Pons (tissue), 1 donor: ENCODE measurements around the gene BAG3.
A peak's percentile ranks its signal among the peaks of the same experiment; 100 is the strongest.
"Not testable (repeated sequence)": the region's sequence is repeated elsewhere in the genome, so short reads cannot be mapped to it uniquely, and the experiment has no call there.

Experiments
- DNase-seq: peaks from one replicate; pipeline ENCODE4 v3.0.0-alpha.2; 2016; ENCODE audit warnings: low spot score

BAG3 gene

DNA sequence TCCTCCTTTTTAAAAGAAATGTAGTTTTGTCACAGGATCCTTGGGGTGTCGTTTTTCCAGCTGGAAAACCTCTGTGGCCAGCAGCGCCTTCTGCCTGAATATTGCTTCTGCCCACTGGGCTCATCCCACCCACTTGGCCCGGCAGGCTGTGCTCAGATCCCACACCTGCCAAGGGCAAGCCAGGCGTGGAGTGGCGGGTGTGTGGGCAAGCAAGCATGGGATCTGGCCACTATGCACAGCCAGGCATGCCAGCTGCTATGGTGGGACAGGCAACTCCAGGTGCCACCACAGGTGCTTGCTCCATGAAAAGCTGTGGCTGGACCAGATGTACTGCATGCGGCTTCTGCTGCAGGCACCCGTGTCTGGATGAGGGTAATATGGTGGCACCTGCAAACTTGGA lies 43.4 kb downstream of the BAG3 start:
- no peak for DNase-seq

DNA sequence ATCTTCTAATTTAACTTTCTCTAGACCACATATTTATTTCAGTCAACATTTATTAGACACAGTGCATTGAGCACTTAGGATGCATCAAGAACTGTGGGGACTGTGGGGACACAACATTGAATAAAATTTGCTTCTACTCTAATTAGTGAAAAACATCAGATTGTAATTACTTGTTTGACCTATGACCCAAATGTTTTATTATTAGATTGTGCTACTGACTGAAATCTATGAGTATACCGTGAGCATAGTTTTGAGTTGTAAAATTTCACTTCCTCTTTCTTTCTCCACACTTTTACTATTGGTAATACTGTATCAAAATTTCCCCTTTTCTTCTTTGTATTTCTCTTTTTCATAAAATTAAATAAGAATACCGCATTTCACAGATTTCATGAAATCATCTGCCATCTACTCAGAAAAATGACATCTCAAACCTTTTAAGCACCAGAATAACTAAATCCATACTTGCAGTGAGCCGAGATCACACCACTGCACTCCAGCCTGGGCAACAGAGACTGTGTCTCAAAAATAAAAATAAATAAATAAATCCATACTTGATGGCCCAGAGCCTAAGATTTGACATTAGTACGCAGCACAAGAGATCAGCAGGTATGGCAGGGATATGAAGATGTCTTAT lies 49.3 kb downstream of the BAG3 start:
- no peak for DNase-seq

GRCh38 chr10:119701861-119702260 lies 50.7 kb downstream of the BAG3 start:
- peak; percentile 73 for DNase-seq

- no peak for DNase-seq
These were observed 51.4 kb downstream of the BAG3 start for GRCh38 chr10:119702583-119702982.

- DNase-seq = no peak
These were observed 52.8 kb downstream of the BAG3 start for GRCh38 chr10:119703903-119704508.

GRCh38 chr10:119705434-119705831 lies 54.3 kb downstream of the BAG3 start:
- DNase-seq = no peak

- no peak for DNase-seq
These were observed 55.5 kb downstream of the BAG3 start for GRCh38 chr10:119706521-119707278.

DNA sequence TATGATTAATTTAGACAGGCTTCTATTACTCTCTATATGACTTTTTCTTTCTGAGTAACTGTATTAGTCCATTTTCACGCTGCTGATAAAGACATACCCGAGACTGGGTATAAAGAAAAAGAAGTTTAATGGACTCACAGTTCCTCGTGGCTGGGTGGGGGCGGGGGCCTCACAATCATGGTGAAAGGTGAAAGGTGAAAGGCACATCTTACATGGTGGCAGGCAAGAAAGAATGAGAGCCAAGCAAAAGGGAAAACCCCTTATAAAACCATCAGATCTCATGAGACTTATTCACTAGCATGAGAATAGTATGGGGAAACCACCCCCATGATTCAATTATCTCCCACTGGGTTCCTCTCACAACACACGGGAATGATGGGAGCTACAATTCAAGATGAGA lies 56.2 kb downstream of the BAG3 start:
- not testable (repeated sequence) for DNase-seq

DNA sequence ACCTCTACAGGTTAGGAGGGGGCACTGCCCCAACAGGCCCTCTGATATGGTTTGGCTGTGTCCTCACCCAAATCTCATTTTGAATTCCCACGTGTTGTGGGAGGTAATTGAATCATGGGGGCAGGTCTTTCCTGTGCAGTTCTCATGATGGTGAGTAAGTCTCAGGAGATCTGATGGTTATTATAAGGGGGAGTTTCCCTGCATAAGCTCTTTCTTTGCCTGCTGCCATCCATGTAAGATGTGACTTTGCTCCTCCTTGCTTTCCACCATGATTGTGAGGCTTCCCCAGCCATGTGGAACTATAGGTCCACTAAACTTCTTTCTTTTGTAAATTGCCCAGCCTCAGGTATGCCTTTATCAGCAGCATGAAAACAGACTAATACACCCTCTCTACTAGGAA lies 59.8 kb downstream of the BAG3 start:
- not testable (repeated sequence) for DNase-seq

DNA sequence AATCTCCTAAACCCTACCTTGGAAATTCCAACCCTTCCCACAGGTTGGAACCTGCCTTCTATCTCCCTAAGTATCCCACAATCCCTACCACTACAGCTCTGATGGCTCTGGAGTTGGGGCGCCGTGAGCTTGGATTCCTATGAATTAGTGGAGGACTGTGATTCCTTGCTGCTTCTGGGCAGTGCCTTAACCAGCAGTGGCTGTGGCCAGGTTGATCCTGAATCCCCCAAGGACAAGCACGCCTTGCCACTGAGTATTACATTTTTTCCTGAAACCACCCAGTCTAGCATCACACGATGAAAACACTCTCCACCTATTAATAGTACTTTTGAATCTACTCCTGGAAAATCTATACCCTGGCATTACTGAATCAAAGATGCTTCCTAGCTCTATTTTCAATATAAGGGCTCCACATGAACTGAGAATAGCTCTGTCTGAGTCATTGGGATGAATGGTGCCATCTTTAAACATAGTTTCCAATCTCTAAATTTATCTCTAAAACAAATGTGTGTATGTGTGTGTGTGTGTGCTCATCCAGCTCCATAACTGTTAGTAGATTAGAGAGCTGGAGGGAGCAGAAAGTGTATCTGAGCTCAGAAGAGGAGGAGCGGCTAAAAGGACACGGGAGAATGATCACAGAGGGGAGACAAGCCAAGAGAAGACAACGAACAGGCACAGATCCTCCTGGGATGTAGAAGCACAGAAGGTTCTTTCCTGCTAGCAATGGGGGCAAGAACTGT lies 62.7 kb downstream of the BAG3 start:
- DNase-seq = no peak

DNA sequence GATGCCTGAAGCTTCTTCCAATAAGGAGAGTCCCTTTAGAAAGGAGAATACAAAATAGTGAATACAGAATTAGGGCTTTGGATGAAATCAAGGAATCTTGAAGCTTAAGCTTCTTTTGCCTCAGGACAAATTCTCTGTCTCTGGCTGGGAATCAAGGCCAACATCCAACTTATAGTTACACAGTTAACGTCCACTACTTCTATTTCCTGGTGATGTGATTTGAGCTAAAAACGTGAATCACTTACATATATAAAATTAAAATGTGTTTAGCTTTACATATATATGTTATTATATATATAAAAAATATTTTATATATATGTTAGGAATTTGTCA lies 63.3 kb downstream of the BAG3 start:
- DNase-seq = no peak

DNA sequence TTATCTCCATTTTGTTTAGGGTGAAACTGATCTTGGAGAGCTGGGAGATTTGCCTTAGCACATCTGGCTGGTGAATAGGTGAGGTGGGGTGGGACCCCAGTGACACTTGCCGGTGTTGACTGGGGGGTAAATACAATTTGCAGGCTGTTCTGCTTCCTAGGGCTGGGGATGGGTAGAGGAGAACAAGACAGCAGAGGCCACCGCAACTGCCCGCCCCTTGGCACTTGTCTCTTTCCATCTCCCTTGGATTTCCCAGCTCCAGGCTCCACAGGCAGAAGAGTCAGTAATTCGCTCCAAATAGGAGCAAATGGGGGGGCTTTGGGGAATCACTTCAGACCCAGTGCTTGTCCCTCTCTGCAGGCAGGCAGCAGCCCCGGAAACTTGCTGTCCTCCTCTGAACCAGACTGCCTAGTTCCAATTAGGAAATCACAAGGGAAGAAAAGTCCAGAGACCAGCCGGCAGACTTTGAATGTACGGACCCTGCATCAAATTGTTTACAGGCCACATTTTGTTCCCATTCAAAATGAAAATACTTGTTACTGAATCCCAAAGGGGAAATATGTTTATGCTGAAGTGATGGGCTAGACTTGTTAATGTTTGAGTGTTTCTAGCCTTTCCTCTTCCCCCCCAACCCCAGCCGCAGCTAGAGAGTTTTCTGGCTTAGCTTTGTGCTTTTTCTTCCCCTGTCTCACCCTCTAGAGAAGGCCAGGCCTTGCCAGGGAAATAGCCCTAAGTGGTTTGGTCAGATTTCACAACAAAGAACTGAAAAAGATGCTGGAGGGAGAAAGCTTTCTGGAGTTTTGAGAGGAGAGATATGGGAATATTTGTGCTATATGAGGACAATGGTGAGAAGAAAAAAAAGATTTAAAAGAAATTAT lies 64.7 kb downstream of the BAG3 start:
- DNase-seq = peak; percentile 49

DNA sequence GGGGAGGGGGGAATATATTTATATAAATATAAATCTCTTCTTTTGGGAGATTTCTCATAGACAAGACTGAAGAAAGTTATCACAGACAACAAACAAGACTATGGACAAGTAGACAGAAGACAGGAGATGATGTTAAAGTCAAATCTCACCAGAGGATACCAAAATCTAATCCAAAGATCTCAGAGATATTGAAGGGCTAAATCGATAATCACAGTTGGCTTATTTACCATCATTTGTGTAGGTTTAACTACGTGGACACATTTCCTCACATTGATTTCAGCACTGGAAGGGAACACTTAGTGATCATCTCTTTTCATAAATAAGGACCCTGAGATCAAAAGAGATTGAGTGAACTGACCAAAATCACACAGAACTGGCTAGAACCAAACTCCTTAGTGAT lies 72.0 kb downstream of the BAG3 start:
- no peak for DNase-seq

- DNase-seq = no peak
These were observed 72.4 kb downstream of the BAG3 start for GRCh38 chr10:119723624-119724023.

DNA sequence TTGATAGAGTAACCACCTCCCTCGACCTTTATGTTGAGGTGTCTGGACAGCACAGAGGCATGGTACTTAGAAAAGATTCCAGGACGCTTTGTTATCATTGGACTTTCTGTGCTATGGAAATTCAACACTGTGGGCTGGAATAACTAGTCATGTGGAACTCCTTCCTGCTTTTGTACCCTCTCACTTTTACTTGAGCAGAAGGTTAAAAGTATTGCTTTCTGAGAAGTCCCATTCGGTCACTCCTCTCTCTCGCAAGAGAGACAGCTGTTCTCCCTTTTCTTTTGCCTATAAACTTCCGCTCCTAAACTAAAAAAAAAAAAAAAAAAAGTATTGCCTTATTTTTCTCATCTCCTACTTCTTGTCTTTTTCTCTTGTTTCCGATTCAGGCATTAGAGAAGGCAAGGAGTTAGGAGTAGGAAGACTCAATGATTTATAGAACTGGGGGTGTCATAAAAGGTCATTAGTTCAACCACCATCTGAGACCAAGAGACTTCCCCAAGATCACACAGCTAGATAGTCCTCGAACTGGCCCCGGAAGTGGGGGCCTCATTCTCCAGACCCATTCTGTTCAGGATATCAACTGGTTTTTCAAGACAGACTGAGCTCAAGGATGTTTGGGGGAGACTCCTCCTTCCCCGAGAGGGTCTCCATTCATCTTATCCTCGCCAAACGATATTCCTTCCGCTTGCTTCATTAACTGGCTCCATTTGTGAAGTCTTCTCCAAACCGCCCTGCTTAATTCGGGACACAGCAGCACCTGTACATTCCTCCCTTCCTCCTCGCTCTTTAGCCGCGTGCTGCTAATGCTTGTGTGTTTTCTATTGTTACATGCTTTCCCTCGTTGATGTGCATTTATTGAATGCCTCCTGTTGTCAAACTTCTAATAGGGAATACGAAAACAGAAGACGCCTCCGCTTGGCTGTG lies 73.7 kb downstream of the BAG3 start:
- peak; percentile 59 for DNase-seq

DNA sequence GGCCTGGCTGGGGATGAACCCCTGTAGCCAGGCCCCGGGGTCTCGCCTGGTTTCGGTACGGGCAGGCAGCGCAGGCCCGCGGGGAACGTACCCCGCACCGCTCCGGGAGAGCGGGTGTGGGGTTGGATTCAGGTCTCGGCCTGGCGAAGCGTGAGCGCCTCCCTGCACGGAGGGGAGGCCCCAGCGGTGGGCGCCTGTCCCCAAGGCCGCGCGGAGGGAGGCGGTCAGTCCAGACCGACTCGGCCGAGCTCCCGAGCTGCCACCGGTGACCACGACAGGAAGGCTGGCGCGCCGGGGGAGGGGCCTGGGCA lies 74.3 kb downstream of the BAG3 start:
- no peak for DNase-seq

- DNase-seq = peak; percentile 99
These were observed 74.9 kb downstream of the BAG3 start, which contains the start of gene INPP5F for GRCh38 chr10:119725828-119726675. Gene INPP5F (plus strand): TSS chr10:119726050. CDS start chr10:119726263, 213 bp downstream.

- no peak for DNase-seq
These were observed 75.6 kb downstream of the BAG3 start for GRCh38 chr10:119726676-119727261.
